ENCODE results near the gene NACA2.

The NACA2 gene

DNA sequence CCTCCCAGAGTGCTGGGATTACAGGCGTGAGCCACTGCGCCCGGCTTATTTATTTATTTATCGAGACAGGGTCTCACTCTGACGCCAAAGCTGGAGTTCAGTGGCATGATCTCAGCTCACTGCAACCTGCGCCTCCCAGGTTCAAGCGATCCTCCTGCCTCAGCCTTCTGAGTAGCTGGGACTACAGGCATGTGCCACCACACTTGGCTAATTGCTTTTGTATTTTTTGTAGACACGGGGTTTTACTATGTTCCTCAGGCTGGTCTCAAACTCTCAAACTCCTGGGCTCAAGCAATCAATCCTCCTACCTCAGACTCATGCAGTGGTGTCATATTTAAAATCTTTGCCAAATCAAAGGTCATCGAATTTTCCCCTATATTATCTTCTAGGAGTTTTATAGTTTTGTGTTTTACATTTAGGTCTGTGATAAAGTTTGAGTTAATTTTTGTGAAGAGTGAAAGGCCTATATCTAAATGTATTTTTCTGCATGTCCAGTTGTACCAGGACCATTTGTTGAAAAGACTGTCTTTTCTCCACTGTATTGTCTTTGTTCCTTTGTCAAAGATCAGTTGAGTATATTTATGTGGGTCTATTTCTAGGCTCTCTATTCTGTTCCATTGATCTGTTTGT, 47.1 kb downstream of the NACA2 start:
- DNase-seq = no peak

DNA sequence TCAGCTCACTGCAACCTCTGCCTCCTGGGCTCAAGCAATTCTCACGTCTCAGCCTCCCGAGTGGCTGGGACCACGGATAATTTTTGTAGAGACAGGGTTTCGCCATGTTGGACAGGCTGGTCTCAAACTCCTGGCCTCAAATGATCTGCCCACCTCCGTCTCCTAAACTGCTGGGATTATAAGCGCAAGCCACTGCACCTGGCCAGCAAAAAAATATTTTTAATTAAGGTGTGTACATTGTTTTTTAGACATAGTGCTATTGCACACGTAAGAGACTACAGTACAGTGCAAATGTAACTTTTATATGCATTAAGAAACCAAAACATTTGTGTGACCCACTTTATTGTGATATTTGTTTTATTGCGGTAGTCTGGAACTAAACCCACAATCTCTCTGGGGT, 49.0 kb downstream of the NACA2 start:
- no peak for DNase-seq

DNA sequence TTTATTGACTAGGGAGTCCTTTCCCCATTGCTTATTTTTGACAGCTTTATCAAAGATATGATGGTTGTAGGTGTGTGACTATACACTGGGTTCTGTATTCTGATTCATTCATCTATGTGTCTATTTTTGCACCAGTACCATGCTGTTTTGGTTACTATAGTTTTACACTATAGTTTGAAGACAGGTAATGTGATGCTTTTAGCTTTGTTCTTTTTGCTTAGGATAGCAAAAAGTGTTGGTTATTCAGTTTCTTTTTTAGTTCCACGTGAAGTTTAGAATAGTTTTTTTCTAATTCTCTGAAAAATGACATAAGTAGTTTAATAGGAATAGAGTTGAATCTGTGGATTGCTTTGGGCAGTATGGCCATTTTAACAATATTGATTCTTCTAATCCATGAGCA, 50.1 kb downstream of the NACA2 start:
- no peak for DNase-seq

All from activated naive CD4-positive, alpha-beta T cell treated with Interleukin-2 at 50 U/mL for 16 hours (primary cell).